GM19351 (cell line): ENCODE results near the gene ASAP2.

Experiments used
- ATAC-seq: cut with Tn5 transposase; IDR thresholded peaks from one replicate; pipeline ENCODE4 v1.9.1; 2021; ENCODE audit warnings: mild to moderate bottlenecking, moderate library complexity; ENCODE audit not compliant: unreplicated experiment

Gene ASAP2

DNA sequence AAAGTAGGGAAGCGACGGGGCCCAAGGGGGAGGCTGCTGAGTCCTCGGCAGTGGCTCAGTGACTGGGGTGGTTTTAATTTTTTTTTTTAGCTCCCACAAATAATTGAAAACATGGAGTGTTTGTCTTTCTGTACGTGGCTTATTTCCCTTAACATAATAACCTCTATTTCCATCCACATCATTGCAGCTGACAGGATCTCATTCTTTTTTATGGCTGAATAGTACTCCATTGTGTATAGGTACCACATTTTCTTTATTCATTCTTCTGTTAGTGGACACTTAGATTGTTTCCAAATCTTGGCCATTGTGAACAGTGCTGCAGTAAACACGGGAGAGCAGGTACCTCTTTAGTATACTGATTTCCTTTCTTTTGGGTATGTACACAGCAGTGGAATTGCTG lies 65.1 kb downstream of the ASAP2 start:
- ATAC-seq = no peak

DNA sequence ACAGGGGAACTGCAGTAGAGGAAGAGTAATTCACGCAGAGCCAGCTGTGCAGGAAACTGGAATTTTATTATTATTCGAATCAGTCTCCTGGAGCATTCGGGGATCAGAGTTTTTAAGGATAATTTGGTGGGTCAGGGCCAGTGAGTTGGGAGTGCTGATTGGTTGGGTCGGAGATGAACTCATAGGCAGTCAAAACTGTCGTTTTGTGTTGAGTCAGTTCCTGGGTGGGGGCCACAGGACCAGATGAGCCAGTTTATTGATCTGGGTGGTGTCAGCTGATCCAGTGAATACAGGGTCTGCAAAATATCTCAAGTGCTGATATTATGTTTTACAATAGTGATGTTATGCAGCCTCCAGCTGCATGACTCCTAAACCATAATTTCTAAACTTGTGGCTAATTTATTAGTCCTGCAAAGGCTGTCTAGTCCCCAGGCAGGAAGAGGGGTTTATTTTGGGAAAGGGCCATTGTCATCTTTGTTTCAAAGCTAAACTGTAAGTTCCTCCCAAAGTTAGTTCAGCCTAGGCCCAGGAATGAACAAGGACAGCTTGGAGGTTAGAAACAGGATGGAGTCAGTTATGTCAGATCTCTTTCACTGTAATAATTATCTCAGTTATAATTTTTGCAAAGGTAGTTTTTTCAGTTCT lies 67.0 kb downstream of the ASAP2 start:
- ATAC-seq = no peak

- no peak for ATAC-seq
Measured at GRCh38 chr2:9274701-9275343, 68.2 kb downstream of the ASAP2 start.

DNA sequence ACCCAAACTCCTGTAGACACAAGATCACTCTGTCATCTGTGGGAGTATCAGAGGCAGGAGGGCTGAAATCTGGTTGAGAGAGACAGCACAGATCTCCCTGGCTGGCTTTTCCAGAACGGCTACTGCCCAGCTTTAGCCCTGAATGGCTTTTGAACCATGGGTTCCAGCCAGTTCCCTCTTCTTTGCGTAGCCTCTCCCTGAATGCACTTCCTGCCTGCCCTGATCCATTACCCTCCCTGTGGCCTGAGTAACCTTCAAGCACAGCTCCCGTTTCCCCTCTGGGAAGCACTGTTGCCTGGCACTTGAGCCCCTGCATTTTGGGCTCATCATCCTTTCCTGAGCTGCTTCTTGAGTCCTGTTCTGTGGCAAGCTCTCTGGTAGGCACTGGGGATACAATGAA lies 68.8 kb downstream of the ASAP2 start:
- no peak for ATAC-seq

DNA sequence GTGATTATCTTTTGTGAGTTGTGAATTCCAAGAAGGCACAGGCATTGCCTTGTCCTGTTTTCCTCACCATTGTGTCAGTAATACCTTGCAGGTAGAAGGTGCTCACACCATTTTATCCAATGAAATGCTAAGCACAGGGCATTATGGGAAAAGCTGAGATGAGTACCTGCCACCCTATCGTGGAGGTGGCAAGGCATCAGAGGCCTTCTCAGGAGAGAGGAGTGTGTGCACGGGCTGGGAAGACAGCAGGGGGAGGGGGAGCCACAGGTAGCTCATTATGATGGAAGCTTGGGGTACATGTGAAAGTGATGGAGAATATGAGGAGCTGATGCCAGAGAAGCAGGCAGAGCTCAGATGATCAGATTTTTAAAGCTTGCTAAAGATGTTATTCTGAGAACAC lies 69.5 kb downstream of the ASAP2 start:
- ATAC-seq = no peak

GRCh38 chr2:9276901-9277451 lies 70.4 kb downstream of the ASAP2 start:
- no peak for ATAC-seq

- ATAC-seq = no peak
Measured at GRCh38 chr2:9278439-9278838, 71.8 kb downstream of the ASAP2 start.

DNA sequence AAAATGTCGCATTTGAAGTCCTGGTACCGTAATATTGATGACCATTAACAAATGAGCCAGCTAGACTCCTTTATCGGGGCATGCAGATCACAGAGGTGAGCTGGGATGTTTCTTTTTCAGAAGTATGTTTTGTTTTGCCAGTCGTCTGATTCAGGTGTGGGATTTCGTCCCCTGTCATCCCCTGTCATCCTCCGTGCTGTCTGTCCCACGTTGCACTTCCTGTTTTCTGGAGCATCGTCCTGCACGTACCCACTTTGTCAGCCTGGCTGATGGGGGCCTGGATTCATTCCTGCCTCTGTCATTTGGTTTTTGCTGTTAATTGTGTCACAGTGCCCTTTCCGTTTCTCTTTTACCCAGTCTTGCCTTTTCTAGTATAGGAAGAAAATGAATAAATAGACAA lies 72.8 kb downstream of the ASAP2 start:
- no peak for ATAC-seq

- no peak for ATAC-seq
Measured at GRCh38 chr2:9280224-9280623, 73.6 kb downstream of the ASAP2 start.

DNA sequence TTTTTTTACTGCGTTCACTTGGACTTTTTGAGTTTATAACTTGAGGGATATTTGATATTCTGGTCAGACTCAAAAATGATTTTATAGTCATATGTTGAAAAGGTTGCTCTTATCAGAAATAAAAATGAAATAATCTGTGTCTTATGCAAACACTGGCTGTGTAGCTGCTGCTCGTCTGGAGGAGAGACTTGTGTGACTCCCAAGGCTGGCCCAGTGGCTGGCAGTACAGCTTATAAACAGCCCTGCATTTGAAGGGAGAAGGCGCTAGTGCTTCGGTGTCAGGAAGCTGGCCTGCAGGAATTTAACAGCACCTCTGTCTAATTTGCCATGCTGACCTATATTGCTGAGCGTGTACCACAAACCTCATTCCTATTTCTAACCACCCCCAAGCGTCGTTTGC lies 74.5 kb downstream of the ASAP2 start:
- ATAC-seq = no peak

DNA sequence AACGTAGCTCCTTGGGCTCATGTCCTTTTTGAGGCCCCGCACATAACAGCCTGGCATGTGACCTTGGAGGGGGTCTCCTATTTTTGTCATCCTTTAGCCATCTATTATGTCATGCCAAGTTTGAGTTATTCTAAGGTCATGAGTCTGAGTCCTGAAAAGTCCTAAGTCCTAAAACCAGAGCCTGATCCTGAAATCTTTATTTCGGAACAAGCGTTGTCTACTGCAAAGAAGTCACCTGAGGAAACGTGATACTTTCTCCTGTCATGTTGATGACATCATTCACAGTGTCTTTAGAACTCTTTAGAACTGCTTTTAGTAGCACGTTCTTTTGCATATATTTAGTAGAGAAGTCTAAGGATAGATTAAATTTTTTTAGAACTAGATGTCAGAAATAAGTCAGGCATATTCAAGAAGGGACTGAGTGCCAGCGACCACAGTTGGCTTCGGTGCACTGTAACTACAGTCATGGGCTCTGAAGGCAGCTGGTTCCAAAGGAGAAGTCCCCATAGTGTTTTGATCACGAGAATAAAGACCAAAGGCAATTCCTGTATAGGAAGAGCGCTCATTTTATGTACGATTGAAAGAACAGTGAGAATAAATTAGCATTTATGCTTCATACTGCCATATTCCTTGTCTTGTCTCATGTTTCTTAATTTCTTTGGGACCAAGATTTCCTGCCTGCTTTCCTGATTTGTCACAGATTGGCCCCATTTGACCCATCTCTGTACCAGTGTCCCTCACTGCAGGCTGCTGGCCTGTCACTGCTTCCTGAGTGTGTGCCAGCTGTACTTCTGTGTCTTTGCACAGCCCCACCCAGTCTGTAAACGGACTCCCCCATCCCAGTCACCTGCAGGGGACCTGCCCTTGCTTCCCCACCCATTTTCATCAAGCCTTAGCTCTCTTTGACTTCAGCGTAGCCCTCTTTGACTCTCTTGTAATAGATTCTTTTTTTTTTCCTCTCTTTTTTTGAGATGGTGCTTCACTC lies 75.8 kb downstream of the ASAP2 start:
- no peak for ATAC-seq

GRCh38 chr2:9284521-9285297 lies 78.1 kb downstream of the ASAP2 start:
- no peak for ATAC-seq

DNA sequence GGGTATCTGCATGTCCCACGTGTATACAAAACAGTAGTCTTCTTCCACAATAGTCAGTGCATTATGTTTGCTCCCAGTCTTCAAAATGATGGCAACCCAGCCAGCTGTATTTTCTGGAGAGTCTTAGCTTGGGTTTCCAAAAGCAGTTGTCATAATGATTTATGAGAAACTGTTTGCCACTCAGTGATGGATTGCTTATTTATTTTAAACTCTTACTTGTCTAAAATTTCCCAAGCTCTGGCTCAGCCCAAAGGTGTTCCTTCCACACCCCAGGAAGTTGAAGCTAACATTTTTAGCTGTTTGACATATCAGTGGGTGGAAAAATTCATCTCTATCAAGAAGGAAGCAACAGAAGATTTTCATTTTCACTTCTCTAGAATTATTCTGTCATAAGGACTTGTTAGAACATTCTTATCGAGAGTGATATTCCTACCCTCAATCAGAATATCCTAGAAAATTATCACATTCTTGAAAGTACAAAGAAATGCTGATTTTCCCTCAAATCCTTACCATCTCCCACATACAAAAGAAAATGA lies 78.8 kb downstream of the ASAP2 start:
- no peak for ATAC-seq

DNA sequence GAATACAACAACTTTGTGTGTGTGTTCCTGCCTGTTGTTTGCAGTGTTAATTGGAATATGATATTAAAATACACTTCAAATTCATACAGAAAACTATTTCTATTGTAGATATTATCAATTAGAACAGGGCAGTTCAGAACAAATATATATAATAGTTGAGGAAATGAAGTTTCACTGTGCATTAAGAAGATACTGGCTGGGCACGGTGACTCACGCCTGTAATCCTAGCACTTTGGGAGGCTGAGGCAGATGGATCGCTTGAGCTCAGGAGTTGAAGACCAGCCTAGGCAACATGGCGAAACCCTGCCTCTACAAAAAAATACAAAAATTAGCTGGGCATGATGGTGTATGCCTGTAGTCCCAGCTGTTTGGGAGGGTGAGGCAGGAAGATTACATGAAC lies 79.3 kb downstream of the ASAP2 start:
- ATAC-seq = no peak

DNA sequence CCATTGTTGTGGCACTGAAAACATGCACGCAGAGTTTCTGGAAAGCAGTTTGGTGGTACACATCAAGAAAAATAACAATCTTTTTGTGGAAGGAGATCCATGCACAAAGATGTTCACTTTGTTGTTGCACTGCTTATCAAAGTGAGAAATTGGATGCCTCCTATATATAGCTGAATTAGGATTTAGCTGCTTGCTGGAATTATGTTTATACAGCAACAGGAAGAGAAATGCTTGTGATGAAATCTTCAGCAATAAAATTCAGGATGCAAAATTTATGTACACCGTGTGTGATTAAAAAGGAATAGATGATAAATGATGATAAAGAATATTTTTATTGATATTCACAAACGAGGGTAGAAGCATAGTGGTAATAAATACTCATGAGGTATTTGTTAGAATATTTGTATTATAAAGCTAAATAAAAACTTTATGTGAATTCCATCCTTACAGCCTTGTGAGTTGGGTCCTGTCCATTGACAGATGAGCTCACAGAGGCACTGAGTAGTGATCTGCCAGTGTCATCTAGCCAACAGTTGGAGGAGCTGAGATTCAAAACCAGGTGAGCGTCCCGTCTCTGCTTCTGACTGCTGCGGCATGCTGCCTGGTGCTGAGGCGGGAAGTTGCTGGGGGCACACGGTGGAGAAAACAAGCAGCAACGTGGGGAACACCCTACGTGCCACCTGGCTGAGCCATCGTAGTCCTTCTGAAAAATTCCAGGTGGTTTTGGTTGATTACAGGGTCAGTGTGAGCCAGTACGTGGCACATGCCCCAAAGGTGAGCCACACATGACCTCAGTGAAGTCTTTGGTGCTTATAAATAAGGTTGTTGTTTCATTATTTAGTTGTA lies 80.2 kb downstream of the ASAP2 start:
- ATAC-seq = no peak

DNA sequence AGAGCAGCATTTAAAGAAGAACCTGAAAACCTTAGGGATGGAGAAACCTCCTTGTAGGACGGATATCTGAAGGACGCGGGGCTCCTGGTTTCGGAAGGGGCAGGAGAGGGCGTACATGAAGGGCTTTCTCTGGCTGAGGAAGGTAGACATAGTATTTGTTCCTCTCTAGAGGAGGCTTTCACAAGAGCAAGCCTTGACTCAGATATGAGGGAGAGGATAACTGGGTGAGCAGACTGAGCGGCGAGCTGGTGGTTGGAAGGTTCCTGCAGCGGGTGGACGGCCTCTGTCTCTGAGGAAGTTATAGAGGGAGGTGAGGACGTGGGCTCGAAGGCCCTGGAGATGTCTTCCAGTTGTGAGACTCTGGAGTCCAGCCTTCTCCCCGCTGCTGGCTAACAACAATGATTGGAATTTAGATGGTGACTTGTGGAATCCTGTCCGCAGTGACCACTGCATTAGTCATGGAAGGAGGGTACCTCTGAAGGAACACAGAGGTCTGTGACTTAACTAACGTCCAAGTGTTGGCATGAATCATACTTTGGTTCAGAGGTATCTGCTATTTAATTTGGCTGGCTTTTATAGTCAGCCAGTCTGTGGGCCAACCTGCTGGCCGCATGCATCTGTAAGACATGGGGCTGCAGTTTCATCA lies 80.9 kb downstream of the ASAP2 start:
- no peak for ATAC-seq

DNA sequence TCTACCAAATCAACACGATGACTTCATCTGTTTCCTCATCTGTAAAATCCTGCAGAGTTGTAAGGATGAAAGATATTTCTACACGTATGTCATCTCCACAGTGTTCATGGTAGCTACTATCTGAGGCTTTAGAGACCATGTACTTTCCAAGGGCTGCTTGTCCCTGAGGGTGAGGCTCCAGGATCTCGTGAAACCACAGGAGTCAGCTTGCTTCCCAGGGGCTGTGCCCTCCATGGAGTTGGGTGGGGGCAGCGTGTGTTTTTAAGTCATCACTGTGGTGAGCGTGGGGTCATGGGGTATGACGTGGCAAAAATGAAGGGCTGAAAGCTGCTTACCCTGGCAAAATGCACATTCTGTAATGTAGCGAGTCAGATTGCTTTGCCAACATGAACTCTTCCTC lies 81.6 kb downstream of the ASAP2 start:
- no peak for ATAC-seq

DNA sequence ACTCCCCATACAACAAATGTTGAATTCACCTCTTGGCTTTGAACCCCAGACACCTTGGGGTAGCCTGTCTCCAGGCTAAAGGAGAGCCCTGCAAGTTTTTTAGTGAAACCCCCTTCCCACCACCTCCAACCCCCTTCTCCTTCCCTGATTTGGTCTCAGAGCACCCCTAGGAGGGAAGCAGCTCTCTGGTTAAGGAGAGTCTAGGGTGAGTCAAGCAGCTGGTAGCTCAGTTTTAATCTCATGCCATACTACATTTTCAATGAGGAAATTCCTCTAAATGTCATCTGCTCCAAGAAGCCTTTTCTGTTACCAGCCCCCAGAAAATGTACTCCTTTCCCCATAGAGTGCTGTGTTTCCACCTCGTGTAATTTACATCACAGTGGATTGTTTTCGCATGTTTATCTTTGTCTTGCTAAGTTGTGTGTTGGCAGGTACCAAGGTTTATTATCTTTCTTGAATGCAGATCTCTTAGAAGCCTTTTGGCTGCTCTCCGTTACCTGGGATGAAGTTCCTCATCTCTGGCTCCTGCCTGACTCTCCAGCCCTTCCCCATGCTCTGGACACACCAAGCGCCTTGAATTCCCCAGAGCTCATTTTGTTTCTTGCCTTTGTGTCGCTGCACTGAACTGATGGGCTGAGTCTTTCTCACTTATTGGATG lies 82.2 kb downstream of the ASAP2 start:
- ATAC-seq = no peak

DNA sequence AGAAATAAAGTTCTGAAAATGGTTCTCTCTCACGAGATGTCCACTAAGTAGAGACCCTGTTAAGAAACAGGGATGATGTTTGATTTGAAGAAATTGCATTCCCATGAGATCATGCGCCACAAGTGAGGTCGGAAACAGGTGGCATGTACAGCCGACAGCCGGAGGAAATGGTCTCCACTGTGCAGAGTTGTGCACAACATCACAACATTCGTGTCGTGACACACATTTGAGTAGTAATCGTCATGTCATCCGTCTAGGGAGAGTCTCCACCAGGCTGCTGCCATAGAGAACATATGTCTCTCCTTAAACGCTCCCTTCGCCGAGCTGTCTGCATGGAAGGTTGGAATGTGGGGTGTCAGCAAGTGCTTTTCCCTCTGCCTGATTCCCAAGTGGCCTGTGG lies 84.7 kb downstream of the ASAP2 start:
- no peak for ATAC-seq
